GM12872 (cell line): ENCODE results near the gene SH3PXD2B.

Source experiments
- CTCF ChIP-seq: IDR thresholded peaks from 3 replicates; pipeline ENCODE4 v1.5.1; 2011; ENCODE audit warnings: low read depth, mild to moderate bottlenecking, low read length, moderate library complexity; ENCODE audit not compliant: insufficient read depth

The SH3PXD2B gene

GRCh38 chr5:172429201-172429940 lies 25.0 kb downstream of the SH3PXD2B start:
- TF ChIP-seq CTCF = no peak

GRCh38 chr5:172428224-172429166 lies 25.8 kb downstream of the SH3PXD2B start:
- TF ChIP-seq CTCF = no peak

- TF ChIP-seq CTCF = no peak
Measured at GRCh38 chr5:172427202-172427601, 27.1 kb downstream of the SH3PXD2B start.

GRCh38 chr5:172426086-172426485 lies 28.2 kb downstream of the SH3PXD2B start:
- TF ChIP-seq CTCF = no peak

GRCh38 chr5:172425402-172425801 lies 28.9 kb downstream of the SH3PXD2B start:
- no peak for TF ChIP-seq CTCF

- TF ChIP-seq CTCF = no peak
Measured at GRCh38 chr5:172424808-172425207, 29.5 kb downstream of the SH3PXD2B start.

- no peak for TF ChIP-seq CTCF
Measured at GRCh38 chr5:172424111-172424490, 30.2 kb downstream of the SH3PXD2B start.
